Measurements from ENCODE around the gene PLPP3. TPM values are rescaled to one million over a fixed set of nuclear protein-coding genes. Genes with fewer than 3 reads are reported as not detected.
"Not testable (repeated sequence)": the region's sequence is repeated elsewhere in the genome, so short reads cannot be mapped to it uniquely, and the experiment has no call there.

PLPP3 gene
- total RNA-seq, 1 donor from 2014 or later: 106 TPM

- intact Hi-C loops (cut with DNase I): no loop called here
- Histone ChIP-seq H3K27ac (no peak overlapping the region), H3K4me1 (no peaks in the 10 kb centered on the region), H3K9me3 (no peaks in the 10 kb centered on the region), H3K36me3 (no peaks in the 10 kb centered on the region), H3K4me3 (no peak overlapping the region), H3K27me3 (ENCODE audit: low read depth) (no peaks in the 10 kb centered on the region)
- no peak for DNase-seq
- ATAC-seq: no peak
- TF ChIP-seq, protein P1, sequence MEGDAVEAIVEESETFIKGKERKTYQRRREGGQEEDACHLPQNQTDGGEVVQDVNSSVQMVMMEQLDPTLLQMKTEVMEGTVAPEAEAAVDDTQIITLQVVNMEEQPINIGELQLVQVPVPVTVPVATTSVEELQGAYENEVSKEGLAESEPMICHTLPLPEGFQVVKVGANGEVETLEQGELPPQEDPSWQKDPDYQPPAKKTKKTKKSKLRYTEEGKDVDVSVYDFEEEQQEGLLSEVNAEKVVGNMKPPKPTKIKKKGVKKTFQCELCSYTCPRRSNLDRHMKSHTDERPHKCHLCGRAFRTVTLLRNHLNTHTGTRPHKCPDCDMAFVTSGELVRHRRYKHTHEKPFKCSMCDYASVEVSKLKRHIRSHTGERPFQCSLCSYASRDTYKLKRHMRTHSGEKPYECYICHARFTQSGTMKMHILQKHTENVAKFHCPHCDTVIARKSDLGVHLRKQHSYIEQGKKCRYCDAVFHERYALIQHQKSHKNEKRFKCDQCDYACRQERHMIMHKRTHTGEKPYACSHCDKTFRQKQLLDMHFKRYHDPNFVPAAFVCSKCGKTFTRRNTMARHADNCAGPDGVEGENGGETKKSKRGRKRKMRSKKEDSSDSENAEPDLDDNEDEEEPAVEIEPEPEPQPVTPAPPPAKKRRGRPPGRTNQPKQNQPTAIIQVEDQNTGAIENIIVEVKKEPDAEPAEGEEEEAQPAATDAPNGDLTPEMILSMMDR (IDR thresholded peaks at IDR 0.05): no peak
Observed at GRCh38 chr1:56617141-56617540, 37.8 kb upstream of the PLPP3 start.

DNA sequence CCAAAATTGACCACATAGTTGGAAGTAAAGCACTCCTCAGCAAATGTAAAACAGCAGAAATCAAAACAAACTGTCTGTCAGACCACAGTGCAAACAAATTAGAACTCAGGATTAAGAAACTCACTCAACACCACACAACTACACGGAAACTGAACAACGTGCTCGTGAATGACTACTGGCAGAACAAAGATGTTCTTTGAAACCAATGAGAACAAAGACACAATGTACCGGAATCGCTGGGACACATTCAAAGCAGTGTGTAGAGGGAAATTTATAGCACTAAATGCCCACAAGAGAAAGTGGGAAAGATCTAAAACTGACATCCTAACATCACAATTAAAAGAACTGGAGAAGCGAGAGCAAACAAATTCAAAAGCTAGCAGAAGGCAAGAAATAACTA is 31.4 kb upstream of the PLPP3 start:
- H3K4me1 ChIP-seq; H3K27me3 ChIP-seq (ENCODE audit: low read depth); H3K36me3 ChIP-seq; DNase-seq; H3K27ac ChIP-seq; H3K4me3 ChIP-seq; intact Hi-C loops (cut with DNase I); H3K9me3 ChIP-seq; ATAC-seq: not testable (repeated sequence)

GRCh38 chr1:56610097-56610496 is 30.7 kb upstream of the PLPP3 start:
- H3K27ac ChIP-seq; H3K4me3 ChIP-seq; DNase-seq; H3K9me3 ChIP-seq; H3K36me3 ChIP-seq; intact Hi-C loops (cut with DNase I); H3K4me1 ChIP-seq; ATAC-seq; H3K27me3 ChIP-seq (ENCODE audit: low read depth): not testable (repeated sequence)

GRCh38 chr1:56595397-56596191 is 16.2 kb upstream of the PLPP3 start:
- H3K27ac ChIP-seq; H3K9me3 ChIP-seq; H3K4me3 ChIP-seq; DNase-seq; H3K27me3 ChIP-seq (ENCODE audit: low read depth); H3K36me3 ChIP-seq; ATAC-seq; intact Hi-C loops (cut with DNase I); H3K4me1 ChIP-seq: not testable (repeated sequence)

- intact Hi-C loops (cut with DNase I): no loop called here
- Histone ChIP-seq H3K4me1 (no peaks in the 10 kb centered on the region), H3K9me3 (no peaks in the 10 kb centered on the region), H3K36me3 (no peaks in the 10 kb centered on the region), H3K27me3 (ENCODE audit: low read depth) (no peaks in the 10 kb centered on the region), H3K4me3 (no peak overlapping the region), H3K27ac (no peak overlapping the region)
- no peak for DNase-seq
- TF ChIP-seq, protein P1 (IDR thresholded peaks at IDR 0.05): no peak
- ATAC-seq: no peak
Observed at GRCh38 chr1:56591909-56592308, 12.5 kb upstream of the PLPP3 start.

GRCh38 chr1:56590520-56591011 is 11.2 kb upstream of the PLPP3 start:
- DNase-seq: no peak
- no peak overlapping the region for H3K27ac ChIP-seq
- ATAC-seq: no peak
- TF ChIP-seq, protein P1 (IDR thresholded peaks at IDR 0.05): no peak
- no peaks in the 10 kb centered on the region for H3K9me3 ChIP-seq
- H3K4me1 ChIP-seq: no peaks in the 10 kb centered on the region
- intact Hi-C loops (cut with DNase I): no loop called here
- H3K36me3 ChIP-seq: no peaks in the 10 kb centered on the region
- no peak overlapping the region for H3K4me3 ChIP-seq
- no peaks in the 10 kb centered on the region for H3K27me3 ChIP-seq (ENCODE audit: low read depth)

DNA sequence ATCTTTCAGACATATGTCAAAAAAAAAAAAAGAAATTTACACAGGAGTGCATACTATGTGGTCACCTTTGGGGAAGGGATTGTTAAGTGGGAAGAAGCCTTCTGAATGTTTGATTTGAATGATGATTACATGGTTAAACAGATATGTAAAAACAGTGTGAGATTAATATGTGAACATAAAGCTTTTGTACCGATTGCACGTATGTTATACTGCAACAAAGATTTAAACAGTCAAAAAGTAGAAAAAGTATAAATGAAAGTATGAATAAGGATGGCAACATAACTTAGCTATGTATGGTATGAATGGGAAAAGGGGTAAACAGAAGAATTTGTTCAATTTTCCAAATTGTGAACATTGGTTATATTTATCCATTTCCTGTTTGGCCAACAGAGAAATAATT is 10.0 kb upstream of the PLPP3 start:
- intact Hi-C loops (cut with DNase I): loop anchor here (5.0 kb wide), 1 partner anchor 1307 kb away; no protein-coding TSS in a partner anchor

More for the DNA sequence above, 10.0 kb upstream of the PLPP3 start:
- Histone ChIP-seq H3K27me3 (ENCODE audit: low read depth) (no peaks in the 10 kb centered on the region), H3K36me3 (no peaks in the 10 kb centered on the region), H3K4me3 (no peak overlapping the region), H3K27ac (no peak overlapping the region), H3K4me1 (no peaks in the 10 kb centered on the region), H3K9me3 (no peaks in the 10 kb centered on the region)
- TF ChIP-seq, protein P1 (IDR thresholded peaks at IDR 0.05): no peak
- ATAC-seq (no peak), DNase-seq (no peak)

Measured in lower lobe of right lung (tissue), 2 donors.